ENCODE data around the gene TUBE1.
A peak's percentile ranks its signal among the peaks of the same experiment; 100 is the strongest.
"Not testable (repeated sequence)": the region's sequence is repeated elsewhere in the genome, so short reads cannot be mapped to it uniquely, and the experiment has no call there.

The TUBE1 gene

DNA sequence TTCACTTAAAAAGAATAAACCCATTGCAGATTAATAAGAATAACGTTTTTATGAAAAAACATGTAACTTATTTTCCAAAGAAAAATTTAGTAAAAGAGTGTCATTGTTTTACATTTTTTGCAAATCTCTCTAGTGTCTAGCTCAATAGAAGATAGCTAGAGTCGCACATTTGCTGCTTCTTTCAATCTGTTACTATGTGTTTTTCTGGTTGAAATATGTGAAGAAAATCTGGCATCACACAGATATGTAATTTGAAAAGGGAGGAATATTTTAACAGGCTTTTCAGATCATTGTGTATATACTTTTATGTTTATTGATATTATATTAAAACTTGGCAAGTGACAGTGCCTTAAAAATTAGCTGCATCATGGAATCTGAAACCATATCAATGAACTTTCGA, 24.3 kb downstream of the TUBE1 start:
- no peak for DNase-seq

DNA sequence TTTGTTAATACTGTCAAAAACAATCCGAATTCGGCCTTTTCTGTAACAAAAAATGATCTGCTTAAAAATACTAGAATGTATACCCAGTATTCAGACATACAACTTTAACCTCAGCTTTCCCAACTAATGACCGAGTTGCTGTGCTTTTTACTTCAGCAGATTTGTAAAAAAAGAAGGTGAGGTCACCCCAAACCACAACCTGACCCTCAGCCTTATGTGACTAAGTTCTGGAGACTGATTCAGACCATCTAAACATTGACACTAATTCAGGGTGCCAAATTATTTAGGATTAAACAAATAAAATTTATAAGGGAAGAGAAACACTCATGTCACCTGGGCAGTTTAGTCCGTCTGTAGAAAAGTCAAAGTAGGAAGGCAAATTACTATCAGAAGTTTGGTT, 25.7 kb downstream of the TUBE1 start:
- DNase-seq: no peak

DNA sequence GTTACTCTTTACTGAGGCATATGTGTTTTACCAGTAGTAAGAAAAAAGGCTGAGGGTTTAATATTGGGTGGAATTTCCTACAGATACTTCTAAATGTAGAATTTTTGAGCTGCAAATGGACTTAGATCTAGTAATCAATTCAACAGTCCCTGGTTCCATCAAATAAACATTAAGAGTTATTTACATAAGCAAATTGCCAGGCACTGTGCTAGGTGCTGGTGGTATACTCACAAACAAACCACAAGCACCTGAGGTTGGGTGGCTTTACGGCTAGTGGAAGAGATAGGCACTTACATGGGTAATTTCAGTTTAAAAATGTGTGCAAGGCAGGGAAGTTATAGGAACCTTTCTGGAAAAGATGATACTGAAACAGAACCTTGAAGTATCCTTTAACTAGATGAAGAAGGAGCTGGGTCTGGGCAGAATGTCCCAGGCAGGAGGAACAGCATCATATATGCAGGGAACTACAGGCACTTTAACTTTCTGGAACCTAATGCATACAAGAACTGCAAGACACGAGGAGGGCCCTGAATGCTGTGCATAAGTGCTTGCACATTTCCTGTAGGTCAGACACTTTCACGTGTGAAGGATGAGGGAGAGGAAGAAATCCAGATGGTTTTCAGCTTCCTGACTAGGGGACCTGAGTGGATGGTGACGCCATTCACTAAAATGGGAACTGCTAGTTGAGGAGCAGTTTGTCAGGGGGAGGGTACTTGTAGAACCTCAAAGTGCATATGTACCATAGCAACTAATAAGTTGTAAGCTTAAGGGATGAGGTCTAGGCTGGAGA, 28.8 kb downstream of the TUBE1 start:
- no peak for DNase-seq

DNA sequence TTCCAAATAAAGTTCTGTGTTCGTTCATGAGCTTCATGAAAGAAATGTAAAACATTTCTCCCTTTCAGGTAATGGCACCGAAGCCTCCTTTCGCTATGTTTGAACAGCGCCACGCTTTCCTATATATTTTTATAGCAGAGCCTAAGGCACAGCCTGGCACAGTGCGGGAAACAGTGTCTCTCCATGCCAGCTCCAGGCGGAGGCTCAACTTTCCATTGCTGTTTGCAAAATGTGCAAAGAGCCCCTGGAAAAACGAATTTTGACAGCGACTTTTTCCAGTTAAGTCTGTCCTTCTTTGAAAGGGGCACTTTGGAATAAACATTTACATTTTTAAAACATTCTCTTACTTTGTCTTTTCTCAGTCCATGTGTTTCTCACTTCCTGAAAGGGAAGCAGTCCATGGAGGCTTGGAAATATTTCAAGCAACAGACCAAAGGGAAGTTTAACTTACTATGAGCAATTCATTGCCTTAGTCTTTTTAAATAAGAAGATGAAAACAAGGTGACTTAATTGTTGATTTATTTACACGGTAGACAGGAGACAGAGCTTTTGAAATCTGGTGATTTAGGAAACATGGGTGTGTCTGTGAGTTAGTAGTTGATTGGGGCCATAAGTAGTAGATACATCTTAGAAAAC, 32.6 kb downstream of the TUBE1 start:
- DNase-seq: no peak

DNA sequence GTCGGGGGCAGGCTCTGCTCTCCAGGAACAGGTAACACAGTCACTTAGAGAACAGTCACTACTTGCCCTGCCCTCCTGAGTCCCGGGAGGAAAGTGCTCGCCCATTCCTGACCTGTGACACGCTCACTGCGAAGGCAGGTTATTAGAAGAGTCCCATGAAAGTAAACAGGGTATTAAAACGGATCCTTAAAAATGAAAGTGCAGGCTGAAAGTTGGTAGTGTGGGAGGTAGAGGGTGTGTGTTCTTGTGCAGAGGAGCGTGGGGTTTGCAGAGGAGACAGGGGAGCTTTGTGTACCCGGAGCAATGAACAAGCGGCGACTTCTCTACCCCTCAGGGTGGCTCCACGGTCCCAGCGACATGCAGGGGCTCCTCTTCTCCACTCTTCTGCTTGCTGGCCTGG, 33.3 kb downstream of the TUBE1 start, which contains the start of gene CCN6:
Gene CCN6, plus strand, starts transcription at position 104 of the 400 bp plus-strand sequence. Its CDS starts 254 bp downstream, at position 358.
- no peak for DNase-seq

DNA sequence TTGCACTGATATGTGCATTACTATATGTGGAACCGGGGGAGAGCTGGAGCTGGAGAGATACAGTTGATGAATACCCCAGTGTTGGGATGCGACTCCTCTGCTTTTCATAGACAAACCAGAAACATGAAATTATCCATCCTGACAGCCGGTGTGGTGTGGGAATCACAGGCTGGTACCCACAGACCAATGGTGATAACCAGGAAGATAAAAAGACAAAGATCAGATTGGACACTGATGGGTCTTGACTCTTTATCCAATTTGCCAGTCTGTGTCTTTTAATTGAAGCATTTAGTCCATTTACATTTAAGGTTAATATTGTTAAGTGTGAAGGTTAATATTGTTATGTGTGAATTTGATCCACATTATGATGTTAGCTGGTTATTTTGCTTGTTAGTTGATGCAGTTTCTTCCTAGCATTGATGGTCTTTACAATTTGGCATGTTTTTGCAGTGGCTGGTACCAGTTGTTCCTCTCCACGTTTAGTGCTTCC, 36.0 kb downstream of the TUBE1 start:
- DNase-seq: not testable (repeated sequence)

DNA sequence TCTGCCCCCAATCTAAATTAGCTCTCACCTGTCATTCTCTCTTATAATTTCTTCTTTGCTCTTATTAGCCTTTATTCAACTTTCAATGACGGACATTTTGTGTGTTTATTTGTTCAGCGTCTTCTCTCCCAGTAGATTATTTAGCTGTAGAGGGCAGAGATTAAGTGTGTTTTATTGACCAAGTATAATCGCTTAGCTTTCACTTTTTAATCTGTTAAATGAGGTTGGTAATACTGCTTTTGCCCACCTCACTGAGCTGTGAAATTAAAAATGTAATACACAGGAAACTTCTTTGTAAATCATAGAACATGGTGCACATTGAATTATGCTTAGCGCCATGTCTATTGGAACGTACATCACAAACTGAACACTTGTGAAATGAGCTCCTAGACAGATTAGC, 36.9 kb downstream of the TUBE1 start:
- no peak for DNase-seq

DNA sequence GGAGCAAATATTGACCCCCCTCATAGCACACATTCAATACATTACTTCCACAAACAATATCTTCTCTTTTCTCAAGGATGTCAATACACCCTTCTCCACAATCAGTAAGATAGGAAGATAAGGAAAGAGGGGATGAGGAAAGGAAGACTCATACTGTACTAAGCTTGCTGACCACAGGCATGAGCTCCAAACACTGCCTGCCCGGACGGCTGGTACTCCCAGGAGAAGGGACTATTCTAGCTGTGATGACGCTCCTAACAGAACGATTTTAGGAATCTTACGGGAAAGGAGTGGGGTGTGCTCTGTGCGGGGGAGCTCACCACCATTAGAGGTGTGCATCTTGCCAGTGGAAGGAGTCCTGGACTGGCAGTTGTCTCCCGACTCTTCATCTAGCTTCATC, 37.3 kb downstream of the TUBE1 start:
- DNase-seq: no peak

DNA sequence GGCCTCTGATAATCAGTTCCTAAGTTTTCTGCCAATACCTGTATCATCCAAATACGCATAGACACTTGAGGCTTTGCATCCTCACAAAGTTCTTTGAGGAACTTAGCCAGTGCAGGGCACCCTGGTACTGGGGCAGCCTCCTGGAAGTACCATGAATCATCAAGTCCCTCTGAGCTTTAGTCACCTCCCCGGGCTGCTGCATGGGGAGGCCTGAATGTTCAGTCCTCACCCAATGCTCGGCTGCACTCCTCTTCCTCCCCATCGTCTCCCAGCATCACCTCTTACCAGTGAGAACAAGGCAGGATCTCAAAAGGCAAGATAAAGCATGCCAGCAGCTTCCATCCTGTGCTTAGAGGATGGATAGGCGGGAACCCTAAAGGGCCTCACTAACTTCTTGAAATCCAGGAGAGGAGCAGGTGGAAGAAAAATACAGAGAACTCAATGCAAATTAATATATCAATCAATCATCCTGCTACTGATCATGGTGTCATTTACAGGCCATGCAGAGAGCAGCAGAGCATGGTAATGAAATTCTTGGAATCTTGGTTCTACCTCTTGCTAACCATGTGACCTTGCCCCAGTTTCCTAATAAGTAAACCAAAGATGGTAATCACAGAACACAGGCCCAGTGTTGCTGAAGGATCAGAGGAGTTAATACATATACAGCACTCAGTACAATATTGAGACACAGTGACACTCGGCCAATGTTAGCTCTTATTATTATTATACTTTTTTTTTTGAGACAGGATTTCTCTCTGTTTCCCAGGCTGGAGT, 38.1 kb downstream of the TUBE1 start:
- DNase-seq: no peak

DNA sequence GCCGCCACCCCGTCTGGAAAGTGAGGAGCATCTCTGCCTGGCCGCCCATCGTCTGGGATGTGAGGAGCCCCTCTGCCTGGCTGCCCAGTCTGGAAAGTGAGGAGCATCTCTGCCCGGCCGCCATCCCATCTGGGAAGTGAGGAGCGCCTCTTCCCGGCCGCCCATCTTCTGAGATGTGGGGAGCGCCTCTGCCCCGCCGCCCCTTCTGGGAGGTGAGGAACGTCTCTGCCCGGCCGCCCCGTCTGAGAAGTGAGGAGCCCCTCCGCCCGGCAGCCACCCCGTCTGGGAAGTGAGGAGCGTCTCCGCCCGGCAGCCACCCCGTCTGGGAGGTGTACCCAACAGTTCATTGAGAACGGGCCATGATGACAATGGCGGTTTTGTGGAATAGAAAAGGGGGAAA, 39.8 kb downstream of the TUBE1 start:
- not testable (repeated sequence) for DNase-seq

DNA sequence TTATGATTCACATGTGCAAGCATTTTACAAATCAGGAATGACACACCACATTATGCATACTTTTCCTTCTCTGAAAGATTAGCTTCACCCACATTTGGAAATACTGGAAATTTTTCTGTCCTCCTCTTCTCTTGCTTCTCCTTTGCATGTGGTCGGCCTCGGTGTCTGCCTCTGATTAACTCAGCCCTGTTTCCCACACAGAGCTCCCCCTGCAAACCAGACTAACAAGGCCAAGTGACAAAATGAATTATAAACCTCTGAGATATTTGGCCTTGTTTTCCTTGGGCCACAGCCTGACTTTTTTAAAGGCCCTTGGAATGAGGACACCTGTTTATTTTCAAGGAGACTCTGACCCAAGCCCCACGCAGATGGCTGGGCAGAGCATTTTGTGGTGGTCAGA, 42.4 kb downstream of the TUBE1 start:
- no peak for DNase-seq

DNA sequence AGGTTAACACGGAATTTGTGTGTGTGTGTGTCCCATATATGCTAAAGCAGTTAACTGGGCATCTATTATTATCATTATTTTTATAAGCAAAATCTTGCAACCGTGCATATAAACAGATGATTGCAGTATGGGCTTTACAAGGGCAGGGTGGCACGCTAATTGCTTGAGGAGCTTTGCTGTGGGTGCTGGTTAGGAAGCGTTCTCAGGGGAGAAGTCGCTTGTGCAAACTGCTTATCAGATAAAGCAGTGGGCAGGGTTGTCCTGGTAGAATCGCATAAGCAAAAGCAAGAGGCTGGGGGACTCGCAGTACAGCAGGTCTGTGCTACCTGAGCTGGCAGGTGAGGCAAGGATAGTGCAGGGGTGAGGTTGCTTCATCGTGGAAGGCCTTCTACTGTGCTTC, 43.1 kb downstream of the TUBE1 start:
- peak in 1 of 5 experiments; percentile 60 for DNase-seq

DNA sequence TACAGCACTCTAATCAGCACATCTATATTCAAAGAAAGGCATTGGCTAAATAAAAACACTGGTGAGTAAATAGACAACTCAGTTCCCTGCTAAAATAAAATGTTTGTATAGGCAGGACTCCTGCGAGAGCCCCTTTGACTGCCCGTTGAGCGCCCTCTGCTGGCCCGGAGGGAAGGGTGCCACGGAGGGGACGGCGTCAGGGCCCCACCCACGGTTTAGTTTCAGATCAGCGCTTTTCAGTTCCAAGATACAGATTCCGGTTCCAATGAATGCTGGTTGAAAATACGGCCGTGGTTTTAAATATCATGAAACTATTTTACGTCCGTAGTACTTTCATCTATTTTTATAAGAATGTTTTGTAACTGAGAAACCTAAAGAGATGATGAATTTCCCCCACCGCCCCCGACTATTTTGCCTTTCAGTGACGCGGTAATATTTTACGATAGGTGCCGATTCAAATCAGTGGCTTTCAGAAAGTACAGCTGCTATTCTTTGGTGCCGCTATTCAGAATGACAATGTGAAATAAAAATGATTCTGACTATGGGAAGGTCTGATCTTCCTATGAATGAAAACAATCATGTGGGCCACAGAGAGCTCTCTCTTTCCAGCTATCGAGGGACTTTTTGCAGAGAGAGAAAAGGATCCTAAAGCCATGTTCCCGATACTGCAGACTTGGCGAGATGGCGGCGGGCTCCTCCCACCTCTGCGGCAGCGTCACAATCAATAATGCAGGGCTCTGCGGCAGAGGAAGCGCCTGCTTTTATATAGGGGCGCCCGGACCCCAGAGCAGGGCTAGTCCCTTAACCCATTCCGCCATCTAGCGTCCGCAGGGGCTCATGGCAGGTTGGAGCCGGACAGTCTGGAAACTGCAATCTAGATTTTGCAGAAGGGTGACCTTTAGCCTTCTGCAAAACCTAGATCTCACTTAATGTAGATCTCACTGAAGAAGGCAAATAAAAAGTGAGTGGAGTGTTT, 44.0 kb downstream of the TUBE1 start:
- peak; percentile 79 to 95 (median 86) for DNase-seq

DNA sequence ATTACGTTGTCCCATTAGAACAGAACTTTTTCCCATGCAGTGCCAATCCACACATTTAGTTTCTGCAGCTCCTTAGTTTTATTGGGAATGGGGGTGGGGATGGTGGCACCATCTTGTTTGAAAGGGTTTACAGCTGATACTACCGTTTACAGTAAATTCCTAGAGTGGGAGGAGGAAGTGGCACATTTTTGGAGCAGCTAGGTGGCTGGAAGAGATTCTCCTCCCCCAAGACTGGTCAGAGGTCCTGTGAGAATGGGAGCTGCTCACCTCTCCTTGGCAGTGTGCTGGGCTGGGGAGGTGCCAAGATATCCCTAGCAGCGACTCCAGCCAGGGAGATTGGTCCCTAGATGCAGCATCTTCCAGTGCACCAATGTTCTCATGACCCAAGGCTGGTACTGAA, 45.7 kb downstream of the TUBE1 start:
- DNase-seq: no peak

DNA sequence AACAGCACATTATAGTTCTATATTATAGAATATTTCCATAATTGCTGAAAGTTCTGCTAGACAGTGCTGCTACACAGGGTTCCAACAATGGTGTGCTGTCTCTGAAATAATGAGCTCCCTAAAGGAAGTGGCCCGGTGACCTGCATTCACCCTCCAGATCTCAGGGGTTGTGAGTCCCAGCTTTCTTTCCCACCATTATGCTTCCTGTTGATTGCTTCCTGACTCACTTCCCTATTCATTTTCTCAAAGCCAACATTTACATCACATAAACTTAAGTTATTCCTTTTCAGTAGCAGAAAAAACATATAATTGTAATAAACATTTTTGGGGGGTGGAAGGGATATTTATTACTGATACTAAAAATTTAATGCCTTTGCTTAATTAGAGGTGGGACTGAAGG, 46.3 kb downstream of the TUBE1 start:
- no peak for DNase-seq

DNA sequence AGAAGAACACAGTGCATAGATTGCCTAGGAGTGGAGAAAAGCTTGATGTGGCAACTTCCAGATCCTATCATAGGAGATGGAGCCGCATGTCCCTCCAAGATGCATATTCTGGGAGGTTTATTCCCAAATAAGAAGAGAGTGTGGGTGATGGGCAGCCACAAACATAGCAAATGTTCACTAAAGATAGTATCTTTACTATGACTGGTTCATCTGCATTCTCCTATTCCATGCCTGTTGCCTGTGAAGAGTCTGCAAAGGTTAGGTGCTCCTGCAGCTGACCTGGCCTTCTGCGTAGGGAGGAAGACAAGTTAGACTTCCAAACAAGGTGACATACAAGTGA, 47.9 kb downstream of the TUBE1 start:
- DNase-seq: no peak

DNA sequence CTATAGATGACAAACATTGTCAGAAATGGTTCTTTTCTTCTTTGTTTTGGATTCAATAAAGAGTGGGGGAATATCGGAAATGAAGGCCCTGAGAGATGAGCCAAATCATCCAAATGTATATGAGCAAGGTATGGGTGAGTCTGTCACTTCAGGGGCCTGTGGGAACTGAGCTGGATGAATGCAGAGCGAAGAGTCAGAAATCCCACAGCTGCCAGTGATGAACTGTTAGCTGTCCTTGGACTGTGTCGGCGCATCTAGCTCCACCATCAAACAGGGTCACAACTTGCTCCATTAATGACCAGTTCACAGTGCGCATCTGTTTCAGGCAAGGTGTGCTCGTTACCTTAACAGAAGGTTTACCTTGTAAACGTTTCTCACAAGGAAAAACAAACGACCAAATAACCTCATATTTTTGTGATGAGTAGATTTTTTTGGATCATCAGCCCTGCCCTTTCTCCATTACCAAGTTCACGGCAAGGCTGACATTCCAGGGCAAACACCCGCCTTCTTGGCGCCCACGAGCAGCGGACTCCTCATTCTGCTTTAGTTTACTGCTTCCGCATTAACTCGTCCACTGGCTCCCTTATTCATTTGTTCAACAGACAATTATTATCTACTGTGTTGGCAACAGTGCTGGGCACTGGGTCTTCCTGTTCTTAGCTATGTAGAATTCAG, 48.4 kb downstream of the TUBE1 start:
- no peak for DNase-seq

DNA sequence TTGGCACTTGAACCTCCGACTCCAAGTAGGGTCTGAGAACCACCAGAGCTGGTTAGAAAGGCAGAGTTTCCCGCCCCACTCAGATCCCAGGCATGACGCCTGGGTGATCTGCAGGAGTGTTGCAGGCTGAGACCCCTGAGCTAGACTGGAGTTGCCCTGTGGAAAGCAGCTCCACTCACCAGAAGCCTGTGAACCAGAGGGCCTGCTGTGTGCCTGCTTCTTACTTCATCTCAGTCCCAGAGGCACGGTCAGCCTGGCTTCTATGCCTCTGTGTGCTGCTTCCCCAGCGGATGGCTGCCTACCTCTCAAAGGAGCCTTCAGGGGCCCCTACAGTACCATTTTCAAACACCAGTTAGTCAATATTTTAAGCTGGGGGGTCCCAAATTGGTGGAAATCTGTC, 49.0 kb downstream of the TUBE1 start:
- DNase-seq: no peak

DNA sequence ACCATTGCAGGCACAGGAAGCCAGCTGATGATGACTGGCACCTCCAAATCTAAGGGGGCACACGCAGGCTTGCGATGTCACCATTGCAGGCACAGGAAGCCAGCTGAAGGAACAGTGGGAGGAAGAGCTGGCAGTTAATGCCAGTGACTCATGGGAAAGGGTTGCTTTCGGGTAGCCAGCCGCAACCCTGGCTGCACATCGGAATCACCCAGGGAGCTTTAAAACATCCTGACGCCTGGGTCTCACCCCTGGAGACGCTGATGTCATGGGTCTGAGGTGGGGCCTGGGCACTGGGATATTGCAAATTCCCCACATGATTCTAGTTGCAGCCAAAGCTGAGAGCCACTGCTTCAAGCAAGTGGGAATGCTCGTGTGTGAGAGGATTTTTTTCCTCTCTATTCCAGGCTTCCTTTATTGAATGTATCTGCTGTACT, 49.5 kb downstream of the TUBE1 start:
- DNase-seq: no peak

DNA sequence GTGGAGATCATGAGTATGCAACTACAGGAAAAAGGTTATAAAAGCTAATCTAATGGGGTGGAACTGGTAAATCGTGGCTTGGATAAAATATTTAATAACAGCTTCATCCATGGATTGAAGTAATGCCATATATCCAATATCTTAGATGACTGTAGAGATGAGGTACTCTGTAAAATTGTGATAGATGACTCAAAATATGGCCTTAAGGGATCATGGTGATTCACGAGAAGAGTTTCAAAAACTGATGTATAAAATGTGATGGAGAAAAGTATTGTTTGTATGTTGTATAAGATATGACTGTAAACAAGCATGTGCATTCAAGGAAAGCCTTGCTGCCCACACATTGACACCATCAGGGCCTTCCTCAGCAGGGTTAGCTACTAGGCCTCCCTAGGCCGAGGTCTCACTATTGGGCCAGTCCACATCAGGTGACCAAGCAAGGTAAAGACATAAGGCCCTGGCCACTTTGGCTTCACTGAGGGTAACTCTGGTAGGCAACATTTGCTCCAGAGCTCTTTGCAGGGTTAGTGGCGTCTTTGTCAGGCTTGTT, 51.1 kb downstream of the TUBE1 start:
- DNase-seq: peak in 1 of 5 experiments; percentile 24

DNA sequence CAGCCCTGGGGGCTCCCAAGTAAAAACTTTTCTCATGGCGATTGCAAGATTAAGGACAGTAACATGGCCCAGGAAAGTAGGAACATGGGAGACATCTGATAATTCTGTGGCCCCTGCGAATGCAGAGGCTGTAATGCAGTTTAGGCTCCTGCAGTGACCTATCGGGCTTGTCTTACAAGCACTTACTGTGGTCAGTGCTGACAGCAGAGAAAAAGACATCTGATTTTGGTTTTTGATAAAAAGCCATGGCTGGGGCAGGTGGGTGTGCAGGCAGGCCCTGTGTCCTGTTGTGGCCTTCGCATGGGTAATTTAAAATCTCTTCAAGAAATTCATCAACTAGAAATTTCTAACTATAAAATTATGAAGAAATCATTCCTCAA, 52.7 kb downstream of the TUBE1 start:
- no peak for DNase-seq

Data from T-helper 2 cell (primary cell).